NCI-H748 (cell line): Measurements from ENCODE around the gene OR5H14.
"Not testable (repeated sequence)": the region's sequence is repeated elsewhere in the genome, so short reads cannot be mapped to it uniquely, and the experiment has no call there.

Source experiments
- DNase-seq: peaks from one replicate; lab custom pipeline; 2025; ENCODE audit not compliant: unreplicated experiment; lab: John Stamatoyannopoulos, UW

Gene OR5H14

GRCh38 chr3:98147179-98147578, at the start of gene OR5H14:
TSS of gene OR5H14 (plus strand) at chr3:98147479. CDS start at chr3:98149386, 1,907 bp downstream.
- no peak for DNase-seq

- no peak for DNase-seq
Observed at GRCh38 chr3:98099848-98100247, 47.4 kb upstream of the OR5H14 start.

GRCh38 chr3:98108162-98108561, 39.1 kb upstream of the OR5H14 start:
- DNase-seq, result no peak

- no peak for DNase-seq
Observed at GRCh38 chr3:98109807-98110549, 37.3 kb upstream of the OR5H14 start.

GRCh38 chr3:98110550-98110908, 36.8 kb upstream of the OR5H14 start:
- no peak for DNase-seq

GRCh38 chr3:98114264-98114663, 33.0 kb upstream of the OR5H14 start:
- no peak for DNase-seq

- no peak for DNase-seq
Observed at GRCh38 chr3:98115717-98116116, 31.6 kb upstream of the OR5H14 start.

GRCh38 chr3:98130421-98130820, 16.9 kb upstream of the OR5H14 start, which contains the start of gene OR5H1:
TSS of gene OR5H1 (plus strand) at chr3:98130721. CDS start at chr3:98132698, 1,977 bp downstream.
- no peak for DNase-seq

- DNase-seq, result no peak
Observed at GRCh38 chr3:98136631-98137030, 10.6 kb upstream of the OR5H14 start.

- not testable (repeated sequence) for DNase-seq
Observed at GRCh38 chr3:98137826-98138557, 9.3 kb upstream of the OR5H14 start.

GRCh38 chr3:98140531-98140930, 6.7 kb upstream of the OR5H14 start:
- no peak for DNase-seq

GRCh38 chr3:98148751-98149150, 1.5 kb downstream of the OR5H14 start:
- no peak for DNase-seq

GRCh38 chr3:98149456-98149855, 2.2 kb downstream of the OR5H14 start:
- not testable (repeated sequence) for DNase-seq

GRCh38 chr3:98151241-98151640, 4.0 kb downstream of the OR5H14 start:
- no peak for DNase-seq

- no peak for DNase-seq
Observed at GRCh38 chr3:98166396-98166795, 19.1 kb downstream of the OR5H14 start, which contains the start of gene OR5H15. TSS of gene OR5H15 (plus strand) at chr3:98166696. CDS start at chr3:98168700, 2,004 bp downstream.

- no peak for DNase-seq
Observed at GRCh38 chr3:98171071-98171470, 23.8 kb downstream of the OR5H14 start.

GRCh38 chr3:98172621-98173020, 25.3 kb downstream of the OR5H14 start:
- DNase-seq, result peak; percentile 4

GRCh38 chr3:98180319-98180890, 33.1 kb downstream of the OR5H14 start:
- no peak for DNase-seq

GRCh38 chr3:98182196-98182595, 34.9 kb downstream of the OR5H14 start:
- DNase-seq, result no peak

- no peak for DNase-seq
Observed at GRCh38 chr3:98185180-98185579, 37.9 kb downstream of the OR5H14 start.

GRCh38 chr3:98188545-98188944, 41.3 kb downstream of the OR5H14 start:
- no peak for DNase-seq

- not testable (repeated sequence) for DNase-seq
Observed at GRCh38 chr3:98190911-98191310, 43.6 kb downstream of the OR5H14 start.
